ENCODE data around the gene EXOC4.

The EXOC4 gene

DNA sequence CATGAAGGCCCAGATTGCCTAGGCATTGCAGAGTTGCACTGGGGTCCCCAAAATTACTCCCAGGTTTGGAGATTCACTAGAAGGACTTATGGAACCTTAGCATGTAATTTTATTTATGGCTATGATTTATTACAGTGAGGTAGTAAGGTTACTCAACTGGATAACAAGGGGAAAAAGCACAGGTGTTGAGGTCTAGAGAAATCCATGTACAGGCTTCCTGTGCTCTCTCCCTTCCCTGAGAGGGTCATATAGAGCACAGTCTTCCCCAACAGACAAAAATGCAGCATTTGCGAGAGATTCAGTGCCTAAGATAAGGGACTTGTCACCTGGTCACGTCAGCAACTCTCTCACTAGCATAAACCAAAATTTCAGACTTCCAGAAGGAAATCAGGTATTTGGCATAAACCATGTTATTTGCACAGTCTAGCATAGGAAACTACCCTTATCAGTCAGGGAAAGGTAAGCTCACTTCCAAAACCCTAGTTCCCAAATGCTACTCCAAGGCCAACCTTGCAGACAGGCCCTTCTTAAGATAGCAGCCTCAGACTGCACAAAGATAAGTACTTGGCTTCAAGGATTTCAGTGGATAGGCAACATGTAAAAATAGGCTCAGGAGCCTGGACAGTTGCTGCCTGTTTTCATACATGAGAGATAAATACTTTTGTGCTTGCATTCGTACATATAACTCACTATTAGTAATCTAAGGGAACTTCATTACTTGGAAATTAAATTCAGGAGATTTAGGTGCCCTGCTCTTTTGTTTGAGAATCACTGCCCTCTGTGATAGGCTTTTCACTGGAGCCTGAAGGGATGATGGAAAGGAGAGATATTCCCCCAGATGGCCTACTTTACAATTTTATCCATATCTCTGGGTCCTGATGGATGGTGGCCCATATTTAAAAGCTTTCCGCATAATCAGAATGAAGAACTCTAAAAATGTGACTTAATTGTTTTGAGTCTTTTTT lies 495.8 kb downstream of the EXOC4 start:
- TF ChIP-seq CTCF (IDR thresholded peaks at IDR 0.05; ENCODE audit: low read length) (no peak), EZH2 (IDR thresholded peaks at IDR 0.05; ENCODE audit: borderline replicate concordance, low read length) (no peak)
- Histone ChIP-seq H3F3A (ENCODE audit: insufficient read depth, low read length) (no peaks in the 10 kb centered on the region), H2AFZ (ENCODE audit: low read length) (no peak overlapping the region), H4K20me1 (ENCODE audit: insufficient read depth, low read length) (no peaks in the 10 kb centered on the region), H3K4me2 (ENCODE audit: low read length) (no peak overlapping the region), H3K79me2 (ENCODE audit: insufficient read depth, low read length) (no peaks in the 10 kb centered on the region), H3K27ac (ENCODE audit: low read depth, low read length, poor library complexity, severe bottlenecking) (no peak overlapping the region), H3K9me3 (ENCODE audit: low read length) (no peaks in the 10 kb centered on the region), H3K9me2 (ENCODE audit: low read depth, low read length) (no peaks in the 10 kb centered on the region), H3K4me3 (ENCODE audit: low read depth, low read length, poor library complexity, severe bottlenecking) (no peak overlapping the region), H3K9ac (ENCODE audit: low read length) (no peak overlapping the region), H3K4me1 (ENCODE audit: insufficient read depth, low read length, severe bottlenecking) (no peaks in the 10 kb centered on the region), H3K27me3 (ENCODE audit: insufficient read depth, low read length) (no peaks in the 10 kb centered on the region), H3K36me3 (ENCODE audit: insufficient read depth, low read length) (no peaks in the 10 kb centered on the region)

GRCh38 chr7:133750287-133750686 lies 497.4 kb downstream of the EXOC4 start:
- H3K27me3 ChIP-seq (ENCODE audit: insufficient read depth, low read length): no peaks in the 10 kb centered on the region
- TF ChIP-seq EZH2 (IDR thresholded peaks at IDR 0.05; ENCODE audit: borderline replicate concordance, low read length) (no peak), CTCF (IDR thresholded peaks at IDR 0.05; ENCODE audit: low read length) (no peak)
- H3K9me2 ChIP-seq (ENCODE audit: low read depth, low read length): no peaks in the 10 kb centered on the region
- no peak overlapping the region for H3K27ac ChIP-seq (ENCODE audit: low read depth, low read length, poor library complexity, severe bottlenecking)
- H3K79me2 ChIP-seq (ENCODE audit: insufficient read depth, low read length): no peaks in the 10 kb centered on the region
- H3K36me3 ChIP-seq (ENCODE audit: insufficient read depth, low read length): no peaks in the 10 kb centered on the region
- no peaks in the 10 kb centered on the region for H3F3A ChIP-seq (ENCODE audit: insufficient read depth, low read length)
- H3K4me1 ChIP-seq (ENCODE audit: insufficient read depth, low read length, severe bottlenecking): no peaks in the 10 kb centered on the region
- H3K9me3 ChIP-seq (ENCODE audit: low read length): no peaks in the 10 kb centered on the region
- H3K4me3 ChIP-seq (ENCODE audit: low read depth, low read length, poor library complexity, severe bottlenecking): no peak overlapping the region
- H3K9ac ChIP-seq (ENCODE audit: low read length): no peak overlapping the region
- H4K20me1 ChIP-seq (ENCODE audit: insufficient read depth, low read length): no peaks in the 10 kb centered on the region
- H2AFZ ChIP-seq (ENCODE audit: low read length): no peak overlapping the region
- no peak overlapping the region for H3K4me2 ChIP-seq (ENCODE audit: low read length)

DNA sequence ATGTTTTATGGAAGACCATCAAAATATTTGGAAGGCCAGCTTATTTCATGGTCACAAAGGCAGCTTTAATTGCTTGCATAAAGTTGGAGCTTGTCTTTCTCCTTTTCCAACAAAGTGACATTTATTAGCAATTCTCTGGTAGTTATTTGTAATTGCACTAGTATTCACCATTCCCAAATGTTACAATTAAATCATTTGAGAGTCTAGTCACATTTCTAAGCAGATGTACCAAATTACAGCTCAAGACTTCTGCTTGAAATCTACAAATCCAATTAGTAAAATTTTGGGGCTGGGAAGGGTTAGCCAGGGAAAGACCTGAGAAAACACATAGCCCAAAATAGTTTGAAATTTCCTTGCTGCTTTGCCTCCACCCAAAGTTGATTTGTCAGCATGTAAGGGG lies 498.2 kb downstream of the EXOC4 start:
- Histone ChIP-seq H3K9me3 (ENCODE audit: low read length) (no peaks in the 10 kb centered on the region), H3K27ac (ENCODE audit: low read depth, low read length, poor library complexity, severe bottlenecking) (no peak overlapping the region), H4K20me1 (ENCODE audit: insufficient read depth, low read length) (no peaks in the 10 kb centered on the region), H3F3A (ENCODE audit: insufficient read depth, low read length) (no peaks in the 10 kb centered on the region), H3K4me1 (ENCODE audit: insufficient read depth, low read length, severe bottlenecking) (no peaks in the 10 kb centered on the region), H2AFZ (ENCODE audit: low read length) (no peak overlapping the region), H3K36me3 (ENCODE audit: insufficient read depth, low read length) (no peaks in the 10 kb centered on the region), H3K4me3 (ENCODE audit: low read depth, low read length, poor library complexity, severe bottlenecking) (no peak overlapping the region), H3K27me3 (ENCODE audit: insufficient read depth, low read length) (no peaks in the 10 kb centered on the region), H3K4me2 (ENCODE audit: low read length) (no peak overlapping the region), H3K79me2 (ENCODE audit: insufficient read depth, low read length) (no peaks in the 10 kb centered on the region), H3K9me2 (ENCODE audit: low read depth, low read length) (no peaks in the 10 kb centered on the region), H3K9ac (ENCODE audit: low read length) (no peak overlapping the region)
- no peak for TF ChIP-seq EZH2 (IDR thresholded peaks at IDR 0.05; ENCODE audit: borderline replicate concordance, low read length)
- no peak for TF ChIP-seq CTCF (IDR thresholded peaks at IDR 0.05; ENCODE audit: low read length)

Data from OCI-LY1 (cell line).